Caco-2 (cell line): Measurements from ENCODE around the gene CYB561. TPM values are rescaled to one million over a fixed set of nuclear protein-coding genes. Genes with fewer than 3 reads are reported as not detected.

Experiments
- BruUV-seq: library from RNA; stranded (reverse); fragments of 400-500 nt; replicated peaks from 2 replicates; lab custom pipeline; 2021; lab: Mats Ljungman, UMichigan
- CTCF ChIA-PET: fragments of 300-600 bp; sonication (Branson Sonifier 250); formaldehyde crosslinking; loops from one replicate; lab custom pipeline; 2022; ENCODE audit warnings: antibody characterized with exemption; lab: Charles Lee
- POLR2A ChIA-PET: fragments of 300-600 bp; sonication (Branson Sonifier 250); formaldehyde crosslinking; loops from one replicate; lab custom pipeline; 2022; ENCODE audit warnings: antibody characterized with exemption; lab: Charles Lee
- DNase-seq, 2 experiments: peaks; one replicate each; pipeline versions ENCODE4 v3.0.0 to v3.0.0-alpha.2; 2020 to 2022
- H3K27me3 ChIP-seq: replicated peaks from 2 replicates; pipeline ENCODE4 v1.6.0; 2011; ENCODE audit warnings: low read length; ENCODE audit not compliant: control insufficient read depth, insufficient read depth
- H3K36me3 ChIP-seq: 2 replicates; pipeline ENCODE4 v1.5.1; 2011; ENCODE audit warnings: low read length; ENCODE audit not compliant: control insufficient read depth, insufficient read depth
- H3K4me1 ChIP-seq: fragments of 250-450 bp; sonication (Bioruptor Pico); 2 replicates; pipeline ENCODE4 v1.5.1; 2020; ENCODE audit warnings: mild to moderate bottlenecking
- H3K4me3 ChIP-seq: 2 replicates; pipeline ENCODE4 v1.5.1; 2011; ENCODE audit warnings: low read depth, mild to moderate bottlenecking, control low read depth, low read length
- H3K9me3 ChIP-seq: fragments of 250-450 bp; sonication (Bioruptor Pico); 2 replicates; pipeline ENCODE4 v1.5.1; 2020; ENCODE audit warnings: mild to moderate bottlenecking, moderate library complexity
- H3K27ac Mint-ChIP-seq: one replicate; pipeline ENCODE4 v1.8.0; 2022; ENCODE audit warnings: mixed read lengths; ENCODE audit not compliant: unreplicated experiment
- H3K27me3 Mint-ChIP-seq: one replicate; pipeline ENCODE4 v1.8.0; 2022; ENCODE audit warnings: mixed read lengths; ENCODE audit not compliant: insufficient read depth, unreplicated experiment
- H3K36me3 Mint-ChIP-seq: one replicate; pipeline ENCODE4 v1.8.0; 2022; ENCODE audit warnings: mild to moderate bottlenecking, mixed read lengths; ENCODE audit not compliant: insufficient read depth, unreplicated experiment
- H3K4me1 Mint-ChIP-seq: one replicate; pipeline ENCODE4 v1.8.0; 2022; ENCODE audit warnings: low read depth, mixed read lengths; ENCODE audit not compliant: unreplicated experiment
- H3K4me3 Mint-ChIP-seq: one replicate; pipeline ENCODE4 v1.8.0; 2022; ENCODE audit warnings: mild to moderate bottlenecking, moderate library complexity, mixed read lengths; ENCODE audit not compliant: unreplicated experiment
- H3K9me3 Mint-ChIP-seq: one replicate; pipeline ENCODE4 v1.8.0; 2022; ENCODE audit warnings: mixed read lengths; ENCODE audit not compliant: unreplicated experiment
- CTCF ChIP-seq, 2 experiments: fragments of 200-600 bp in 1 of 2; IDR thresholded peaks; 1 replicate in 1 of 2; 2 replicates in 1 of 2; pipeline versions ENCODE4 v1.5.1 to v1.8.0; 2011 to 2022; ENCODE audit warnings: antibody characterized with exemption in 1 of 2, control low read depth in 1 of 2, inconsistent platforms in 1 of 2, low read depth in 1 of 2, low read length in 1 of 2, mild to moderate bottlenecking in 1 of 2, moderate library complexity in 1 of 2; ENCODE audit not compliant: insufficient read depth in 1 of 2, severe bottlenecking in 1 of 2, unreplicated experiment in 1 of 2
- intact Hi-C: fragments of 100-400 bp; cut with micrococcal nuclease; formaldehyde crosslinking; loops from one replicate; pipeline ENCODE4 v1.10.0; 2022; ENCODE audit not compliant: unreplicated experiment
- total RNA-seq: library from RNA; stranded (reverse); gene quantifications from 2 replicates; pipeline ENCODE4 v1.2.3, GENCODE V29; 2022

Gene CYB561
- total RNA-seq, 1 experiment from 2014 or later, result 46.3 TPM

- H3K4me3 ChIP-seq, result no peak overlapping the region
- H3K36me3 ChIP-seq, result no peaks in the 10 kb centered on the region
- H3K27me3 Mint-ChIP-seq, result peaks cover 6% of the 10 kb centered on the region
- H3K27ac Mint-ChIP-seq, result no peak overlapping the region
- H3K4me1 Mint-ChIP-seq, result no peaks in the 10 kb centered on the region
- peak in 1 of 2 experiments; percentile 14 for TF ChIP-seq CTCF (IDR thresholded peaks at IDR 0.05; ENCODE audit: insufficient read depth in 1 of 2, low read depth in 1 of 2, low read length in 1 of 2, severe bottlenecking in 1 of 2, unreplicated experiment in 1 of 2)
- no peaks in the 10 kb centered on the region for H3K27me3 ChIP-seq
- intact Hi-C loops, result loop anchor here (10.0 kb wide), 1 partner anchor 269 kb away; no protein-coding TSS in a partner anchor
- BruUV-seq, result no TSS peak
- CTCF ChIA-PET, result interaction anchor here (0.6 to 4.0 kb wide), 34 partner anchors 8 to 911 kb away, joined by 3 to 107 read pairs (median 4); partner anchors contain the start of genes ACE, CYB561, DCAF7 and DDX42
- H3K4me3 Mint-ChIP-seq, result no peak overlapping the region
- no peaks in the 10 kb centered on the region for H3K9me3 Mint-ChIP-seq
- no peaks in the 10 kb centered on the region for H3K4me1 ChIP-seq
- POLR2A ChIA-PET, result interaction anchor here (0.5 kb wide), 1 partner anchor 196 kb away, joined by 3 read pairs; the partner anchor contains the start of gene MAP3K3
- no peaks in the 10 kb centered on the region for H3K9me3 ChIP-seq
- DNase-seq, result no peak
- H3K36me3 Mint-ChIP-seq, result no peaks in the 10 kb centered on the region
These were observed 19.8 kb downstream of the CYB561 start for GRCh38 chr17:63426041-63426916.

- no peak overlapping the region for H3K4me3 ChIP-seq
- ChIA-PET CTCF (interaction anchor here (0.5 to 4.0 kb wide), 34 partner anchors 9 to 912 kb away, joined by 3 to 107 read pairs (median 4); partner anchors contain the start of genes ACE, CYB561, DCAF7 and DDX42), POLR2A (interaction anchor here (0.5 kb wide), 1 partner anchor 197 kb away, joined by 3 read pairs; the partner anchor contains the start of gene MAP3K3)
- no peaks in the 10 kb centered on the region for H3K4me1 ChIP-seq
- H3K4me3 Mint-ChIP-seq, result no peak overlapping the region
- no peaks in the 10 kb centered on the region for H3K36me3 Mint-ChIP-seq
- H3K9me3 ChIP-seq, result no peaks in the 10 kb centered on the region
- H3K27me3 Mint-ChIP-seq, result peaks cover 8% of the 10 kb centered on the region
- no peak overlapping the region for H3K27ac Mint-ChIP-seq
- no peaks in the 10 kb centered on the region for H3K9me3 Mint-ChIP-seq
- DNase-seq, result peak; percentile 76 to 83
- no peaks in the 10 kb centered on the region for H3K36me3 ChIP-seq
- peak; percentile 89 to 96 for TF ChIP-seq CTCF (IDR thresholded peaks at IDR 0.05; ENCODE audit: insufficient read depth in 1 of 2, low read depth in 1 of 2, low read length in 1 of 2, severe bottlenecking in 1 of 2, unreplicated experiment in 1 of 2)
- no peaks in the 10 kb centered on the region for H3K4me1 Mint-ChIP-seq
- BruUV-seq, result no TSS peak
- H3K27me3 ChIP-seq, result no peaks in the 10 kb centered on the region
- intact Hi-C loops, result loop anchor here (1.0 to 10.0 kb wide), 4 partner anchors 54 to 269 kb away; no protein-coding TSS in a partner anchor
These were observed 20.6 kb downstream of the CYB561 start for GRCh38 chr17:63425483-63425882.

- DNase-seq, result no peak
- H3K9me3 Mint-ChIP-seq, result no peaks in the 10 kb centered on the region
- peaks cover 12% of the 10 kb centered on the region for H3K27me3 Mint-ChIP-seq
- ChIA-PET POLR2A (no interaction called here), CTCF (interaction anchor here (0.7 to 3.4 kb wide), 2 partner anchors 188 to 284 kb away, joined by 3 to 61 read pairs; no protein-coding TSS in a partner anchor)
- Histone ChIP-seq H3K36me3 (no peaks in the 10 kb centered on the region), H3K4me1 (no peaks in the 10 kb centered on the region), H3K9me3 (no peaks in the 10 kb centered on the region), H3K27me3 (no peaks in the 10 kb centered on the region), H3K4me3 (no peak overlapping the region)
- no peaks in the 10 kb centered on the region for H3K4me1 Mint-ChIP-seq
- BruUV-seq, result no TSS peak
- intact Hi-C loops, result loop anchor here (10.0 kb wide), 1 partner anchor 271 kb away; no protein-coding TSS in a partner anchor
- no peak overlapping the region for H3K27ac Mint-ChIP-seq
- H3K4me3 Mint-ChIP-seq, result no peak overlapping the region
- H3K36me3 Mint-ChIP-seq, result no peaks in the 10 kb centered on the region
- TF ChIP-seq CTCF (IDR thresholded peaks at IDR 0.05; ENCODE audit: insufficient read depth in 1 of 2, low read depth in 1 of 2, low read length in 1 of 2, severe bottlenecking in 1 of 2, unreplicated experiment in 1 of 2), result no peak
These were observed 22.1 kb downstream of the CYB561 start for GRCh38 chr17:63423963-63424362.
